IPS-18c (cell line): Measurements from ENCODE around the gene COL17A1.

Source experiments
- H3K4me3 ChIP-seq: 2 replicates; pipeline ENCODE4 v1.7.0; 2013; ENCODE audit warnings: low read depth, mild to moderate bottlenecking, low read length, moderate library complexity; ENCODE audit not compliant: insufficient read depth
- H3K9me3 ChIP-seq: one replicate; pipeline ENCODE4 v1.6.1; 2013; ENCODE audit warnings: mild to moderate bottlenecking, low read length, moderate library complexity; ENCODE audit not compliant: control insufficient read depth, insufficient read depth

Gene COL17A1

GRCh38 chr10:104067525-104067924 lies 18.2 kb downstream of the COL17A1 start:
- Histone ChIP-seq H3K4me3 (no peak overlapping the region; the same call in 1 of the 2 replicates), H3K9me3 (no peaks in the 10 kb centered on the region)

- H3K9me3 ChIP-seq = no peaks in the 10 kb centered on the region
- H3K4me3 ChIP-seq = no peak overlapping the region
Observed at GRCh38 chr10:104066945-104067344, 18.7 kb downstream of the COL17A1 start.

- H3K9me3 ChIP-seq = no peaks in the 10 kb centered on the region
Observed at GRCh38 chr10:104065748-104066147, 19.9 kb downstream of the COL17A1 start.

GRCh38 chr10:104061196-104061595 lies 24.5 kb downstream of the COL17A1 start:
- Histone ChIP-seq H3K9me3 (no peaks in the 10 kb centered on the region), H3K4me3 (no peak overlapping the region)

More at GRCh38 chr10:104065748-104066147, 19.9 kb downstream of the COL17A1 start:
- no peak overlapping the region for H3K4me3 ChIP-seq

GRCh38 chr10:104059364-104059763 lies 26.3 kb downstream of the COL17A1 start:
- Histone ChIP-seq H3K9me3 (no peaks in the 10 kb centered on the region), H3K4me3 (no peak overlapping the region)

- Histone ChIP-seq H3K4me3 (no peak overlapping the region; the same call in 1 of the 2 replicates), H3K9me3 (no peaks in the 10 kb centered on the region)
Observed at GRCh38 chr10:104057717-104058116, 28.0 kb downstream of the COL17A1 start.

- no peaks in the 10 kb centered on the region for H3K9me3 ChIP-seq
- no peak overlapping the region for H3K4me3 ChIP-seq
Observed at GRCh38 chr10:104056619-104057273, 28.9 kb downstream of the COL17A1 start.

- no peak overlapping the region for H3K4me3 ChIP-seq
Observed at GRCh38 chr10:104054430-104054829, 31.2 kb downstream of the COL17A1 start.

GRCh38 chr10:104053201-104053600 lies 32.5 kb downstream of the COL17A1 start:
- Histone ChIP-seq H3K4me3 (no peak overlapping the region), H3K9me3 (no peaks in the 10 kb centered on the region)

More at GRCh38 chr10:104054430-104054829, 31.2 kb downstream of the COL17A1 start:
- no peaks in the 10 kb centered on the region for H3K9me3 ChIP-seq

GRCh38 chr10:104052431-104052830 lies 33.2 kb downstream of the COL17A1 start:
- H3K4me3 ChIP-seq = no peak overlapping the region
- no peaks in the 10 kb centered on the region for H3K9me3 ChIP-seq

GRCh38 chr10:104049504-104050250 lies 36.0 kb downstream of the COL17A1 start:
- no peak overlapping the region for H3K4me3 ChIP-seq

GRCh38 chr10:104046651-104047050 lies 39.0 kb downstream of the COL17A1 start:
- no peaks in the 10 kb centered on the region for H3K9me3 ChIP-seq
- H3K4me3 ChIP-seq = no peak overlapping the region

More at GRCh38 chr10:104049504-104050250, 36.0 kb downstream of the COL17A1 start:
- H3K9me3 ChIP-seq = no peaks in the 10 kb centered on the region

- no peaks in the 10 kb centered on the region for H3K9me3 ChIP-seq
- no peak overlapping the region for H3K4me3 ChIP-seq
Observed at GRCh38 chr10:104045151-104046089, 40.3 kb downstream of the COL17A1 start.

- Histone ChIP-seq H3K9me3 (no peaks in the 10 kb centered on the region), H3K4me3 (no peak overlapping the region)
Observed at GRCh38 chr10:104043854-104044253, 41.8 kb downstream of the COL17A1 start.

- Histone ChIP-seq H3K9me3 (no peaks in the 10 kb centered on the region), H3K4me3 (no peak overlapping the region)
Observed at GRCh38 chr10:104043185-104043830, 42.4 kb downstream of the COL17A1 start.

GRCh38 chr10:104041891-104042535 lies 43.7 kb downstream of the COL17A1 start:
- Histone ChIP-seq H3K4me3 (no peak overlapping the region), H3K9me3 (no peaks in the 10 kb centered on the region)
